GM23338 (cell line): Measurements from ENCODE around the gene SLC30A1. TPM values are rescaled to one million over a fixed set of nuclear protein-coding genes. Genes with fewer than 3 reads are reported as not detected.

Experiments used
- CREB1 ChIP-seq: fragments of 250-450 bp; sonication (Bioruptor Pico); IDR thresholded peaks from 2 replicates; pipeline ENCODE4 v1.5.0; 2020; ENCODE audit warnings: low read depth, mild to moderate bottlenecking, moderate library complexity
- EZH2phosphoT487 ChIP-seq: fragments of 200-600 bp; sonication (generic); IDR thresholded peaks from one replicate; pipeline ENCODE4 v1.8.1; 2018; ENCODE audit warnings: antibody characterized with exemption; ENCODE audit not compliant: unreplicated experiment
- JUNB ChIP-seq: IDR thresholded peaks from one replicate; pipeline ENCODE4 v1.6.1; 2016; ENCODE audit warnings: antibody characterized with exemption; ENCODE audit not compliant: unreplicated experiment
- STAT1 ChIP-seq: IDR thresholded peaks from one replicate; pipeline ENCODE4 v1.6.1; 2016; ENCODE audit warnings: antibody characterized with exemption; ENCODE audit not compliant: unreplicated experiment
- ZNF114 ChIP-seq: fragments of 250-450 bp; sonication (Bioruptor Pico); IDR thresholded peaks from 2 replicates; pipeline ENCODE4 v1.5.0; 2020; ENCODE audit warnings: mild to moderate bottlenecking, moderate library complexity
- ZNF331 ChIP-seq: fragments of 250-450 bp; sonication (Bioruptor Pico); IDR thresholded peaks from 2 replicates; pipeline ENCODE4 v1.5.0; 2020; ENCODE audit warnings: low read depth, mild to moderate bottlenecking, moderate library complexity
- polyA plus RNA-seq: library from polyadenylated mRNA; unstranded; fragments of >200 nt; fragmentation: Nextera tagmentation; extraction: Ambion mirVana; gene quantifications from 2 replicates; pipeline ENCODE4 v1.2.1, GENCODE V29; 2016
- total RNA-seq: library from RNA; depleted of rRNA; stranded (reverse); fragments of >200 nt; shearing (Covaris generic); gene quantifications from 2 replicates; pipeline ENCODE4 v1.2.3, GENCODE V29; 2014
- TF ChIP-seq, protein P1 (sequence below): fragments of 250-450 bp; sonication (Bioruptor Pico); IDR thresholded peaks from 2 replicates; pipeline ENCODE4 v1.5.0; 2020; ENCODE audit warnings: mild to moderate bottlenecking, moderate library complexity
- TF ChIP-seq, protein P2 (sequence below): IDR thresholded peaks from 2 replicates; pipeline ENCODE4 v1.6.1; 2016; ENCODE audit warnings: antibody characterized with exemption

Gene SLC30A1
- total and polyA plus RNA-seq, 2 experiments from 2014 or later = 3.3 to 17.7 TPM

DNA sequence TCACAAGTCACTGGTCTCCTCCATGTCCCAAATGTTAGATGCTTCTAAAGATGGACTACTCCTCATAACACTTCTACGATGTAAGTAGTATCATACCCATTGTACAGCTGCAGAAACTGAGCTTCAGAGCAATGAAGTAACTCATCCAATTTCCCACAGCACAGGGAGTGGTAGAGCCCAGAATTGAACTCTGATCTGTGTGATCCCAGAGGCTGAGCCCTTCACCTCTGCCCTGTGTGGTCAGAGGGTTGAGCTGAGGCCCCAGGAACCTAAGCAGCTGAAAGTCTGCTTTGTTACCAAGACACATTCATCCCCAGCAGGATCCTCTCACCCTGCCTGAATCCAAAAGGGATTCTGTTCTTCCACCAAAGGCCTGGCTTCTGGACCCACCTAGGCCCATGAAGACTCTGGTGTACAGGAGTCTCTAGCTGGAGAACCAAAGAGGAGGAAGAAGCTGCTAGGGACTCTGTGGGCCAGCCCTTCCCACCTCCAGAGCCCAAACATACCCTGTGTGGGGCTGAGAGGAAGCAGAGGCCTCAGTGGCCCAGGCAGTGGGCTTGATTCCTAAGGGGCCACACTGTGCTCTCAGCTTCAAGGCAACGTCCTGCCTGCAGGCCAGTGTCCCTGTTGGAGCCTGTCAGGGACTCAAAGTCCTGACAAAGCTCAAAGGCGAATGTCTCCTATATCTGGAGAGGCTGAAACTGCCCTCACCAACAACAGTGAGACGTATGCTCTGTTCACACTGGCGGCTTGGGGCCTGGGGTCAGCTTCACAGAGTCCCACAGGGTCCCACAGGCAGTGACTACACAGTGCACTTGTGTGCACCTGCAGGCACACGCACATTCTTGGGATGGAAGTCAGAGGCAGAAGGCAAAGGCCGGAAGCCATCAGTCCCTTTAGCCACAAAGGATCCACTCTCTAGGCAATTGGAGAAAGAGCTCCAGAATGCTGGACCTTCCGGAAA lies 40.4 kb upstream of the SLC30A1 start (continued):
- TF ChIP-seq, protein P1, sequence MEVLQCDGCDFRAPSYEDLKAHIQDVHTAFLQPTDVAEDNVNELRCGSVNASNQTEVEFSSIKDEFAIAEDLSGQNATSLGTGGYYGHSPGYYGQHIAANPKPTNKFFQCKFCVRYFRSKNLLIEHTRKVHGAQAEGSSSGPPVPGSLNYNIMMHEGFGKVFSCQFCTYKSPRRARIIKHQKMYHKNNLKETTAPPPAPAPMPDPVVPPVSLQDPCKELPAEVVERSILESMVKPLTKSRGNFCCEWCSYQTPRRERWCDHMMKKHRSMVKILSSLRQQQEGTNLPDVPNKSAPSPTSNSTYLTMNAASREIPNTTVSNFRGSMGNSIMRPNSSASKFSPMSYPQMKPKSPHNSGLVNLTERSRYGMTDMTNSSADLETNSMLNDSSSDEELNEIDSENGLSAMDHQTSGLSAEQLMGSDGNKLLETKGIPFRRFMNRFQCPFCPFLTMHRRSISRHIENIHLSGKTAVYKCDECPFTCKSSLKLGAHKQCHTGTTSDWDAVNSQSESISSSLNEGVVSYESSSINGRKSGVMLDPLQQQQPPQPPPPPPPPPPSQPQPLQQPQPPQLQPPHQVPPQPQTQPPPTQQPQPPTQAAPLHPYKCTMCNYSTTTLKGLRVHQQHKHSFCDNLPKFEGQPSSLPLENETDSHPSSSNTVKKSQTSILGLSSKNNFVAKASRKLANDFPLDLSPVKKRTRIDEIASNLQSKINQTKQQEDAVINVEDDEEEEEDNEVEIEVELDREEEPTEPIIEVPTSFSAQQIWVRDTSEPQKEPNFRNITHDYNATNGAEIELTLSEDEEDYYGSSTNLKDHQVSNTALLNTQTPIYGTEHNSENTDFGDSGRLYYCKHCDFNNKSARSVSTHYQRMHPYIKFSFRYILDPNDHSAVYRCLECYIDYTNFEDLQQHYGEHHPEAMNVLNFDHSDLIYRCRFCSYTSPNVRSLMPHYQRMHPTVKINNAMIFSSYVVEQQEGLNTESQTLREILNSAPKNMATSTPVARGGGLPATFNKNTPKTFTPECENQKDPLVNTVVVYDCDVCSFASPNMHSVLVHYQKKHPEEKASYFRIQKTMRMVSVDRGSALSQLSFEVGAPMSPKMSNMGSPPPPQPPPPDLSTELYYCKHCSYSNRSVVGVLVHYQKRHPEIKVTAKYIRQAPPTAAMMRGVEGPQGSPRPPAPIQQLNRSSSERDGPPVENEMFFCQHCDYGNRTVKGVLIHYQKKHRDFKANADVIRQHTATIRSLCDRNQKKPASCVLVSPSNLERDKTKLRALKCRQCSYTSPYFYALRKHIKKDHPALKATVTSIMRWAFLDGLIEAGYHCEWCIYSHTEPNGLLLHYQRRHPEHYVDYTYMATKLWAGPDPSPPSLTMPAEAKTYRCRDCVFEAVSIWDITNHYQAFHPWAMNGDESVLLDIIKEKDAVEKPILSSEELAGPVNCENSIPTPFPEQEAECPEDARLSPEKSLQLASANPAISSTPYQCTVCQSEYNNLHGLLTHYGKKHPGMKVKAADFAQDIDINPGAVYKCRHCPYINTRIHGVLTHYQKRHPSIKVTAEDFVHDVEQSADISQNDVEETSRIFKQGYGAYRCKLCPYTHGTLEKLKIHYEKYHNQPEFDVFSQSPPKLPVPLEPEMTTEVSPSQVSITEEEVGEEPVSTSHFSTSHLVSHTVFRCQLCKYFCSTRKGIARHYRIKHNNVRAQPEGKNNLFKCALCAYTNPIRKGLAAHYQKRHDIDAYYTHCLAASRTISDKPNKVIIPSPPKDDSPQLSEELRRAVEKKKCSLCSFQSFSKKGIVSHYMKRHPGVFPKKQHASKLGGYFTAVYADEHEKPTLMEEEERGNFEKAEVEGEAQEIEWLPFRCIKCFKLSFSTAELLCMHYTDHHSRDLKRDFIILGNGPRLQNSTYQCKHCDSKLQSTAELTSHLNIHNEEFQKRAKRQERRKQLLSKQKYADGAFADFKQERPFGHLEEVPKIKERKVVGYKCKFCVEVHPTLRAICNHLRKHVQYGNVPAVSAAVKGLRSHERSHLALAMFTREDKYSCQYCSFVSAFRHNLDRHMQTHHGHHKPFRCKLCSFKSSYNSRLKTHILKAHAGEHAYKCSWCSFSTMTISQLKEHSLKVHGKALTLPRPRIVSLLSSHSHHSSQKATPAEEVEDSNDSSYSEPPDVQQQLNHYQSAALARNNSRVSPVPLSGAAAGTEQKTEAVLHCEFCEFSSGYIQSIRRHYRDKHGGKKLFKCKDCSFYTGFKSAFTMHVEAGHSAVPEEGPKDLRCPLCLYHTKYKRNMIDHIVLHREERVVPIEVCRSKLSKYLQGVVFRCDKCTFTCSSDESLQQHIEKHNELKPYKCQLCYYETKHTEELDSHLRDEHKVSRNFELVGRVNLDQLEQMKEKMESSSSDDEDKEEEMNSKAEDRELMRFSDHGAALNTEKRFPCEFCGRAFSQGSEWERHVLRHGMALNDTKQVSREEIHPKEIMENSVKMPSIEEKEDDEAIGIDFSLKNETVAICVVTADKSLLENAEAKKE (CRISPR knock-in tag) = no peak
- TF ChIP-seq ZNF331 (CRISPR knock-in tag) (no peak), JUNB (no peak), CREB1 (no peak), ZNF114 (no peak), STAT1 (no peak), EZH2phosphoT487 (no peak)
- TF ChIP-seq, protein P2, sequence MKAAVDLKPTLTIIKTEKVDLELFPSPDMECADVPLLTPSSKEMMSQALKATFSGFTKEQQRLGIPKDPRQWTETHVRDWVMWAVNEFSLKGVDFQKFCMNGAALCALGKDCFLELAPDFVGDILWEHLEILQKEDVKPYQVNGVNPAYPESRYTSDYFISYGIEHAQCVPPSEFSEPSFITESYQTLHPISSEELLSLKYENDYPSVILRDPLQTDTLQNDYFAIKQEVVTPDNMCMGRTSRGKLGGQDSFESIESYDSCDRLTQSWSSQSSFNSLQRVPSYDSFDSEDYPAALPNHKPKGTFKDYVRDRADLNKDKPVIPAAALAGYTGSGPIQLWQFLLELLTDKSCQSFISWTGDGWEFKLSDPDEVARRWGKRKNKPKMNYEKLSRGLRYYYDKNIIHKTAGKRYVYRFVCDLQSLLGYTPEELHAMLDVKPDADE = no peak
